Uterus (tissue), 4 donors: ENCODE measurements around the gene GRIPAP1. TPM values are rescaled to one million over a fixed set of nuclear protein-coding genes. Genes with fewer than 3 reads are reported as not detected.

ENCODE experiments used
- DNase-seq, 2 donors: peaks; one replicate each; pipeline ENCODE4 v3.0.0-alpha.2; 2019 to 2020
- H3K27ac ChIP-seq, 2 donors: fragments of 200-600 bp; sonication (generic); 1 replicate in 1 of 2; 2 replicates in 1 of 2; pipeline ENCODE4 v1.5.1; 2016 to 2018
- H3K27me3 ChIP-seq, 2 donors: fragments of 200-600 bp; sonication (generic); one replicate each; pipeline ENCODE4 v1.5.1; 2018 to 2019; ENCODE audit warnings: control low read depth in 1 of 2
- H3K36me3 ChIP-seq, 2 donors: fragments of 200-600 bp; sonication (generic); one replicate each; pipeline ENCODE4 v1.5.1; 2019; ENCODE audit warnings: control low read depth in 1 of 2
- H3K4me1 ChIP-seq, 2 donors: fragments of 200-600 bp; sonication (generic); one replicate each; pipeline ENCODE4 v1.5.1; 2018 to 2019; ENCODE audit warnings: control low read depth in 1 of 2
- H3K4me3 ChIP-seq, 2 donors: fragments of 200-600 bp; sonication (generic); 1 replicate in 1 of 2; 2 replicates in 1 of 2; pipeline ENCODE4 v1.5.1; 2018 to 2019; ENCODE audit warnings: mild to moderate bottlenecking in 1 of 2
- H3K9me3 ChIP-seq, 2 donors: fragments of 200-600 bp; sonication (generic); one replicate each; pipeline ENCODE4 v1.5.1; 2019; ENCODE audit warnings: control low read depth in 1 of 2
- CTCF ChIP-seq, 4 experiments: fragments of 200-600 bp in 2 of 4; fragments of 450-650 bp in 2 of 4; sonication (generic) in 2 of 4; IDR thresholded peaks; one replicate each; pipeline ENCODE4 v1.5.1; 2016 to 2019; ENCODE audit warnings: antibody characterized with exemption in 4 of 4, mild to moderate bottlenecking in 2 of 4, moderate library complexity in 1 of 4
- POLR2A ChIP-seq, 2 donors: fragments of 450-650 bp; IDR thresholded peaks; one replicate each; pipeline ENCODE4 v1.6.1; 2016; ENCODE audit warnings: antibody characterized with exemption in 2 of 2, mild to moderate bottlenecking in 1 of 2, moderate library complexity in 1 of 2
- intact Hi-C: fragments of 100-400 bp; cut with DNase I; formaldehyde crosslinking; loops from one replicate; pipeline ENCODE4 v1.15.1; 2023; ENCODE audit warnings: low total_unique reads
- total RNA-seq, 4 donors: library from RNA; depleted of rRNA in 3 of 4; stranded (reverse); fragments of >200 nt in 3 of 4; gene quantifications; one replicate each; pipeline versions ENCODE4 v1.1.0 to v1.2.4, GENCODE V29; 2014 to 2023
- donor health status: DM: yes; HTN: yes; CAD: no.

The GRIPAP1 gene
- total RNA-seq, 4 donors from 2014 or later = 15.4 to 57.6 (median 22.0) TPM

- intact Hi-C loops = no loop called here
- Histone ChIP-seq H3K27ac (no peak overlapping the region), H3K4me3 (no peak overlapping the region), H3K27me3 (no peaks in the 10 kb centered on the region), H3K4me1 (no peaks in the 10 kb centered on the region), H3K36me3 (no peaks in the 10 kb centered on the region), H3K9me3 (no peaks in the 10 kb centered on the region)
- no peak for DNase-seq
- TF ChIP-seq POLR2A (IDR thresholded peaks at IDR 0.05) (no peak), CTCF (IDR thresholded peaks at IDR 0.05) (no peak)
Observed at GRCh38 chrX:49000636-49001035, 1.4 kb downstream of the GRIPAP1 start.

- no peak overlapping the region for H3K4me3 ChIP-seq
- H3K4me1 ChIP-seq = no peaks in the 10 kb centered on the region
- no peak for DNase-seq
- H3K27ac ChIP-seq = no peak overlapping the region
- no peaks in the 10 kb centered on the region for H3K9me3 ChIP-seq
- no peaks in the 10 kb centered on the region for H3K36me3 ChIP-seq
- H3K27me3 ChIP-seq = no peaks in the 10 kb centered on the region
- intact Hi-C loops = no loop called here
- TF ChIP-seq CTCF (IDR thresholded peaks at IDR 0.05) (no peak), POLR2A (IDR thresholded peaks at IDR 0.05) (no peak)
Observed at GRCh38 chrX:48999030-48999429, 3.0 kb downstream of the GRIPAP1 start.

- no peak for TF ChIP-seq POLR2A (IDR thresholded peaks at IDR 0.05)
- no peak for TF ChIP-seq CTCF (IDR thresholded peaks at IDR 0.05)
- Histone ChIP-seq H3K27me3 (no peaks in the 10 kb centered on the region), H3K27ac (no peak overlapping the region), H3K36me3 (no peaks in the 10 kb centered on the region), H3K4me1 (no peaks in the 10 kb centered on the region), H3K9me3 (no peaks in the 10 kb centered on the region), H3K4me3 (no peak overlapping the region)
- no peak for DNase-seq
- intact Hi-C loops = no loop called here
Observed at GRCh38 chrX:48998391-48998790, 3.7 kb downstream of the GRIPAP1 start.

- H3K36me3 ChIP-seq = no peaks in the 10 kb centered on the region
- H3K27me3 ChIP-seq = no peaks in the 10 kb centered on the region
- no peaks in the 10 kb centered on the region for H3K4me1 ChIP-seq
- intact Hi-C loops = no loop called here
- no peak overlapping the region for H3K4me3 ChIP-seq
- no peak overlapping the region for H3K27ac ChIP-seq
- TF ChIP-seq POLR2A (IDR thresholded peaks at IDR 0.05) (no peak), CTCF (IDR thresholded peaks at IDR 0.05) (no peak)
- H3K9me3 ChIP-seq = no peaks in the 10 kb centered on the region
- DNase-seq = no peak
Observed at GRCh38 chrX:48997865-48998264, 4.2 kb downstream of the GRIPAP1 start.

- Histone ChIP-seq H3K4me1 (no peaks in the 10 kb centered on the region), H3K36me3 (no peaks in the 10 kb centered on the region), H3K9me3 (no peaks in the 10 kb centered on the region), H3K4me3 (no peak overlapping the region), H3K27ac (no peak overlapping the region), H3K27me3 (no peaks in the 10 kb centered on the region)
- DNase-seq = no peak
- intact Hi-C loops = no loop called here
- TF ChIP-seq CTCF (IDR thresholded peaks at IDR 0.05) (no peak), POLR2A (IDR thresholded peaks at IDR 0.05) (no peak)
Observed at GRCh38 chrX:48997455-48997854, 4.6 kb downstream of the GRIPAP1 start.
